ENCODE data around the gene MYL2.

GRCh38 chr12:110923192-110923591 lies 2.8 kb upstream of the MYL2 start:
- TF ChIP-seq CTCF (IDR thresholded peaks at IDR 0.05) (no peak), POLR2A (IDR thresholded peaks at IDR 0.05) (no peak)

Measured in tibial nerve (tissue), 3 donors.